AG09309 (cell line): ENCODE measurements around the gene ENDOG.

Experiments used
- DNase-seq: peaks from one replicate; pipeline ENCODE4 v3.0.0-alpha.2; 2010; ENCODE audit warnings: low read depth
- H3K4me3 ChIP-seq: 2 replicates; pipeline ENCODE4 v1.5.1; 2011; ENCODE audit warnings: mild to moderate bottlenecking, low read depth, low read length, moderate library complexity; ENCODE audit not compliant: control insufficient read depth
- TF ChIP-seq, protein P1 (sequence below): IDR thresholded peaks from 2 replicates; pipeline ENCODE4 v1.5.1; 2011; ENCODE audit warnings: mild to moderate bottlenecking, low read depth, low read length, inconsistent platforms; ENCODE audit not compliant: insufficient read depth, control insufficient read depth; ENCODE audit errors: missing control alignments

Gene ENDOG

DNA sequence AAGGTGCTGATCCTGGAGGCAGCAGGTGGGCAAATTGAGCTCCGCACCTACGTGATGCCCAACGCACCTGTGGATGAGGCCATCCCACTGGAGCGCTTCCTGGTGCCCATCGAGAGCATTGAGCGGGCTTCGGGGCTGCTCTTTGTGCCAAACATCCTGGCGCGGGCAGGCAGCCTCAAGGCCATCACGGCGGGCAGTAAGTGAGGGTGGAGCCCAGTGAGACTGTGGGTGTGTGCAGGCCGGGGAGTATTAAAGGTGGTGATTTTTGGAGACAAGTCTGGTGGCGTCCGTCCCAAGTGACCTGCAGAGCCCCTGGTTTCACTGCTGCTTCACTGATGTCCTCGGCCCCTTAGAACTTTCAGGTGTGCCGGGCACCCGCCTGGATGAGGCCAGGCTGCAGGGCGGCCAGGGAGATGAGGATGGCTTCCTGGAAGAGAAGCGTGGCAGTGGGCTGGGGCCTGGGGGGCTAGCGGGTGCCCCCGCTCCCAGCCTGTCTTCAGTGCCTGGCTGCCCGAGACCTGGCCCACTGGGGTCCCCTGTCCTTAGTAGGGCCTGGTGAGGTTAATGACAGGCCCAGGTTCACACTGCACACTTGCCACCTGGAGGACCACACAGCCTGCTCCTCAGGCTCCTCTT lies 4.2 kb downstream of the ENDOG start:
- TF ChIP-seq, protein P1, sequence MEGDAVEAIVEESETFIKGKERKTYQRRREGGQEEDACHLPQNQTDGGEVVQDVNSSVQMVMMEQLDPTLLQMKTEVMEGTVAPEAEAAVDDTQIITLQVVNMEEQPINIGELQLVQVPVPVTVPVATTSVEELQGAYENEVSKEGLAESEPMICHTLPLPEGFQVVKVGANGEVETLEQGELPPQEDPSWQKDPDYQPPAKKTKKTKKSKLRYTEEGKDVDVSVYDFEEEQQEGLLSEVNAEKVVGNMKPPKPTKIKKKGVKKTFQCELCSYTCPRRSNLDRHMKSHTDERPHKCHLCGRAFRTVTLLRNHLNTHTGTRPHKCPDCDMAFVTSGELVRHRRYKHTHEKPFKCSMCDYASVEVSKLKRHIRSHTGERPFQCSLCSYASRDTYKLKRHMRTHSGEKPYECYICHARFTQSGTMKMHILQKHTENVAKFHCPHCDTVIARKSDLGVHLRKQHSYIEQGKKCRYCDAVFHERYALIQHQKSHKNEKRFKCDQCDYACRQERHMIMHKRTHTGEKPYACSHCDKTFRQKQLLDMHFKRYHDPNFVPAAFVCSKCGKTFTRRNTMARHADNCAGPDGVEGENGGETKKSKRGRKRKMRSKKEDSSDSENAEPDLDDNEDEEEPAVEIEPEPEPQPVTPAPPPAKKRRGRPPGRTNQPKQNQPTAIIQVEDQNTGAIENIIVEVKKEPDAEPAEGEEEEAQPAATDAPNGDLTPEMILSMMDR = no peak

DNA sequence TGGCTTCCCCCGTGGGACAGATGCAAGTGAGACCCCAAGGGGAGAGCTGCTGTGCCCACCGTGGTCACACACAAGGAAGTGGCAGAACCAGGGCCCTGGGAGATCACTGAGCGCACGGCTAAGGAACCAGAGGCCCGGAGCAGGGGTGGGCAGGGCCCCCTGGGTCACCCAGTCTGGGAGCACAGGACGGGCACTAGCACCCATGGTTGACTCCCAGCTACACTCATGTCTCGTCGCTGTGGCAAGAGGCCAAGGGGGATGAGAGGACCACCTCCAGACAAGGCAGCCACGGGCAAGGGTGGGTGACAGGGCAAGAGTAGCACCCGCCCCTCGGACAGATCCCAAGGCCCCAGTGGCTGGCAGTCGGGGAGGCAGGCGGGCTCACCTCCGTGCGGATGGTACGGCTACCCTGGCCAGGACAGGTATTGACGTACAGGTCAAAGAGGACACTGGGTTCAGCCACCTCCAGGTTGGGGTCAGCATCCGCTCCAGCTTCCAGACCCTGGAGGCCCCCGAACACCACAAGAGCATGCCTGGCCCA lies 5.1 kb downstream of the ENDOG start:
- H3K4me3 ChIP-seq = no peak overlapping the region
- TF ChIP-seq, protein P1 = no peak
- no peak for DNase-seq

More for the DNA sequence above, 4.2 kb downstream of the ENDOG start:
- H3K4me3 ChIP-seq = no peak overlapping the region
- no peak for DNase-seq

DNA sequence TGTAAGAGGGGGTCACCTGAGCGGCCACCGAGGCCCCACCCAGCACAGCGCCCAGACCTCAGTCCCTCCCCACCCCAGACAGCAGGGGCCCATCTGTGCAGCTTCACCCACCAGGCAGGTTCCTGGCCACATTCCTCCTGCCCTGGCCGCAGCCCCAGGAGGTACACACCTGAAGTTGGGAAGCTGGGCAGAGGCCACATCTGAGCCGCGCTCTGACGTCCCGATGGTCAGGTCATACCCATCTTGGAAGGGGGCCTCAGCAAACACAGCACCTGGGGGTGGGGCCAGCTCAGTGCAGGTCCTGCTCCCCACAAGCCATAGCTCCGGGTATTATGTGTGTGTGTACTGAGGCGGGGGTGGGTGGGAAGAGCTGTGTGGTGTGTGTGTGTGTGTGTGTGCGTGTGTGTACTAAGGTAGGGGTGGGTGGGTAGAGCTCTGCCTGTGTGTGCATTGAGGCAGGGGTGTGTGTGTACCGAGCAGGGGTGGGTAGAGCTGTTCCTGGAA lies 5.7 kb downstream of the ENDOG start:
- no peak overlapping the region for H3K4me3 ChIP-seq
- TF ChIP-seq, protein P1 = no peak
- no peak for DNase-seq

DNA sequence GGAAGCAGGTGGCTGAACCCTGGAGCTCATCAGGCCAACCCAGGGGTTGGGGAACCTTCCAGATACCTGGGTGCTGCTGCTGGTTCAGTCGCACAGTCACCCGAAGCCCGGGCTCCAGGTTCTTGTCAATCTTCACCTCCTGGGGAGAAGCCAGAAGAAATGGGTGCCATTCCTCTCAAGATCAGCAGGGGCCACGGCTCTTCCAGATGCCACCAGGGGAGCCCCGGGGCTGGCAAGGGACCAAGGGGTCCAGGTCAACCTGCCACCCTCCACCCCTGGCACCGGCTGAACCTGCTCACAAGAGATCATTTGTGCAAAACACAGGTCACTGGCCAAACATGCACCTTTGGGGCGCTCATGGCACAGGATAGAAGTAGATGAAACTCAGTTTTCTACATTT lies 6.6 kb downstream of the ENDOG start:
- no peak overlapping the region for H3K4me3 ChIP-seq
- TF ChIP-seq, protein P1 = no peak
- no peak for DNase-seq

DNA sequence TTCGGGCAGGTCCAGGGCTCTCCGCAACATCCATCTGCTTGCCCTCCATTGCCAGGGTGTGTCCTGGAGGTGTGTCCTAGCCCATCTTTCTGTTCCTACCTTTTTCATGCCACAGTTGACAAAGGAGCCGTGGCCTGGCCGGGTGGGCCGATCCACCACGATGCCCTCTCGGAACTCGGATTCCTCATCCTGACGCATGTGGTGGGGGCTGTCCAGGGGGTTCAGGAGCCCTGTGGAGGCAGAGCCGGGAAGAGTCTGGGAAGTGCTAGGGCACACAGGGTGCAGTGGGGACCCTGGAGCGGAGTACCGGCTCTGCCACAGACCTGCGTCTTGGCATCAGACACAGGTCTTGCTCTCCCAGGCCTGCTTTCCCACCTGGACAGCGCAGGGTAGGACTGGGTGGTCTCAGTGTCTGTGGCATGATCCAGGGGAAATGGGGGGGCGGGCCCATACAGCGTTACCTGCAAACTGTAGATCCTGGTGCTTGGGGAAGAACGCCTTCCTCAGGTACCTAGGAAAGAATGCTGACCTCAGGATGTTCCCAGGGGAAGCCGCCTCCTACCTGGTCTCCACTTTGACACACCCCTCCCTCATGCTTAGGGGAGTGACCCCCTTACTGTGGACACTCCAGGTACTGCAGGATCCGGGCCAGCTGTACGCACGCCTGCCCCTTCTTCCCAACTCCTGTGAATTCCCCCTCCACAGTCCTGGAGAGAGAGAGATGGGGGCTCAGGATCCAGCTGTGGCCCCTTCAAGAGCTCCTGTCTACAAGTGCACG lies 7.8 kb downstream of the ENDOG start:
- no peak overlapping the region for H3K4me3 ChIP-seq
- TF ChIP-seq, protein P1 = no peak
- DNase-seq = no peak

DNA sequence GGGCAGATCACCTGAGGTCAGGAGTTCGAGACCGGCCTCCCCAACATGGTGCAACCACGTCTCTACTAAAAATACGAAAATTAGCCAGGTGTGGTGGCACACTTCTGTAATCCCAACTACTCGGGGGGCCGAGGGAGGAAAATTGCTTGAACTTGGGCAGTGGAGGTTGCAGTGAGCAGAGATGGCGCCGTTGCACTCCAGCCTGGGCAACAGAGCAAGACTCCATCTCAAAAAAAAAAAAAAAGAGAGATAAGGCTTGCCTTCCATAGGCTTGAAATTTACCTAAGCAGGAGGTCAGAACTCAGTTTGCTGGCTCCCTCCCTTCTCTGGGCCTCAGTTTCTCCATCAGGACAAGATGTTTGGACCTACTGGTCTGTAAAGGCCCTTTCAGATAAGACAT lies 10.0 kb downstream of the ENDOG start:
- TF ChIP-seq, protein P1 = no peak
- H3K4me3 ChIP-seq = peak overlapping the region; percentile 80; the same call in 1 of the 2 replicates
- DNase-seq = no peak
